Hepatocyte (in vitro differentiated cells): ENCODE results near the gene PRKAA2. TPM values are rescaled to one million over a fixed set of nuclear protein-coding genes. Genes with fewer than 3 reads are reported as not detected.

ENCODE experiments used
- DNase-seq: peaks from one replicate; pipeline ENCODE4 v3.0.0-alpha.2; 2016; ENCODE audit warnings: low spot score
- H2AFZ ChIP-seq: fragments of 200-600 bp; sonication (generic); 2 replicates; pipeline ENCODE4 v1.6.0; 2016; ENCODE audit warnings: antibody characterized with exemption, mild to moderate bottlenecking
- H3K27ac ChIP-seq: fragments of 200-600 bp; sonication (generic); 2 replicates; pipeline ENCODE4 v1.5.1; 2016; ENCODE audit warnings: mild to moderate bottlenecking
- H3K27me3 ChIP-seq: fragments of 200-600 bp; sonication (generic); 2 replicates; pipeline ENCODE4 v1.6.1; 2016
- H3K36me3 ChIP-seq: fragments of 200-600 bp; sonication (generic); replicated peaks from 2 replicates; pipeline ENCODE4 v1.5.1; 2016; ENCODE audit warnings: low read depth; ENCODE audit not compliant: insufficient read depth
- H3K4me1 ChIP-seq: fragments of 200-600 bp; sonication (generic); 2 replicates; pipeline ENCODE4 v1.5.1; 2016; ENCODE audit warnings: mild to moderate bottlenecking, moderate library complexity; ENCODE audit not compliant: insufficient read depth
- H3K4me2 ChIP-seq: fragments of 200-600 bp; sonication (generic); 2 replicates; pipeline ENCODE4 v1.6.0; 2016
- H3K4me3 ChIP-seq: fragments of 200-600 bp; sonication (generic); 2 replicates; pipeline ENCODE4 v1.5.1; 2016; ENCODE audit warnings: mild to moderate bottlenecking
- H3K79me2 ChIP-seq: fragments of 200-600 bp; sonication (generic); 2 replicates; pipeline ENCODE4 v1.6.0; 2017; ENCODE audit warnings: mild to moderate bottlenecking
- H3K9me2 ChIP-seq: fragments of 200-600 bp; sonication (generic); replicated peaks from 2 replicates; pipeline ENCODE4 v1.6.0; 2017; ENCODE audit warnings: mild to moderate bottlenecking; ENCODE audit not compliant: insufficient read depth
- H3K9me3 ChIP-seq: fragments of 200-600 bp; sonication (generic); 2 replicates; pipeline ENCODE4 v1.5.1; 2016; ENCODE audit warnings: low read depth, mild to moderate bottlenecking
- H4K20me1 ChIP-seq: fragments of 200-600 bp; sonication (generic); 2 replicates; pipeline ENCODE4 v1.6.0; 2016; ENCODE audit warnings: mild to moderate bottlenecking; ENCODE audit not compliant: insufficient read depth, poor library complexity, severe bottlenecking
- CTCF ChIP-seq: fragments of 200-600 bp; sonication (generic); IDR thresholded peaks from 2 replicates; pipeline ENCODE4 v1.5.1; 2016; ENCODE audit warnings: antibody characterized with exemption, mild to moderate bottlenecking; ENCODE audit not compliant: poor library complexity
- EZH2 ChIP-seq: fragments of 200-600 bp; sonication (generic); IDR thresholded peaks from 2 replicates; pipeline ENCODE4 v1.6.1; 2016; ENCODE audit warnings: antibody characterized with exemption, mild to moderate bottlenecking, borderline replicate concordance
- EZH2phosphoT487 ChIP-seq: fragments of 200-600 bp; sonication (generic); IDR thresholded peaks from one replicate; pipeline ENCODE4 v1.6.1; 2018; ENCODE audit warnings: antibody characterized with exemption, mild to moderate bottlenecking, low read depth, moderate library complexity; ENCODE audit not compliant: unreplicated experiment, severe bottlenecking
- WGBS: methylation state at CpG from one replicate; pipeline ENCODE4 v1.1.6; 2016; ENCODE audit warnings: low lambda C conversion rate; ENCODE audit errors: missing lambda C conversion rate; 5-methylcytosine and 5-hydroxymethylcytosine counted together
- polyA plus RNA-seq: library from polyadenylated mRNA; unstranded; fragments of >200 nt; fragmentation: Nextera tagmentation; extraction: Ambion mirVana; gene quantifications from 2 replicates; pipeline ENCODE4 v1.2.1, GENCODE V29; 2016
- total RNA-seq: library from RNA; depleted of rRNA; stranded (reverse); fragments of >200 nt; gene quantifications from 2 replicates; pipeline ENCODE4 v1.2.3, GENCODE V29; 2014

PRKAA2 gene
- total and polyA plus RNA-seq, 2 experiments from 2014 or later = 1.8 to 7.7 TPM

DNA sequence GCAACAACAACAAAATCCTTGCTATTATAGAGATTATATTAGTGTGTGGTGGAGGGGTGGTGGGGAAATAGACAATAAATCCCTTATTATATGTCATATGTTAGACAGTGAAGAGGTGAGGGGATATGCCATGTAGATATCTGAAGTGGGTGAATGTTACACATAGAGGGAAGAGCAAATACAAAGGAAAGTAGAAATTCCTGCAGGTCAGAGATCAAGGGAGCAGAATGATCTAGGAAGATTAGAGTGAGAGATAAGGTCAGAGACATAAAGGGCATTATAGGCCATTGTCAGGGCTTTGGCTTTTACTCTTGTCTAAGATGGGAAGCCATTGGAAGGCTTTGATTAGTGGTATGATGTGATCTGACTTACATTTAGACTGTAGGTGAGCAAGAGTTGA is 38.5 kb downstream of the PRKAA2 start:
- no peak for DNase-seq
- no peak overlapping the region for H3K27ac ChIP-seq
- H3K9me2 ChIP-seq = no peaks in the 10 kb centered on the region
- H3K79me2 ChIP-seq = no peaks in the 10 kb centered on the region
- no peaks in the 10 kb centered on the region for H3K27me3 ChIP-seq
- H3K4me1 ChIP-seq = no peaks in the 10 kb centered on the region
- no peak overlapping the region for H3K4me2 ChIP-seq
- no peaks in the 10 kb centered on the region for H3K9me3 ChIP-seq
- no peak for TF ChIP-seq EZH2
- TF ChIP-seq EZH2phosphoT487 = no peak
- no peak for TF ChIP-seq CTCF
- H2AFZ ChIP-seq = no peak overlapping the region
- no peaks in the 10 kb centered on the region for H3K36me3 ChIP-seq
- no peaks in the 10 kb centered on the region for H4K20me1 ChIP-seq
- H3K4me3 ChIP-seq = no peak overlapping the region

DNA sequence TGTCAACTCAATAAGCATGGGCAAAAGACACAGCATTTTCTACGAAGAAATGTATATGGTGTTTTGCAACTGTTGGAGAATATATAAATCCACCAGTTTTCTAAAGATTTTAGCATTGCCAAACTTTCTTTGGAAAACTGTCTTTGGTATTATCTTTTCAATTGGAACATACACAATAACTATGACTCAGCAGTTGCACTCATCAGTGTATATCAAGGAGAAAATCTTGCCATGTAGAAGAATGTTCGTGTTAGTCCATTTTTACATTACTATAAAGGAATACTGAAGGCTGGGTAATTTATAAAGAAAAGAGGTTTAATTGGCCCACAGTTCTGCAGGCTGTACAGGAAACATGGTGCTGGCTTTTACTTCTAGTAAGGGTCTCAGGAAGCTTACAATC is 41.1 kb downstream of the PRKAA2 start:
- H3K27me3 ChIP-seq = no peaks in the 10 kb centered on the region
- 96% methylated on average over 2 of the region's 2 CpGs for WGBS
- H2AFZ ChIP-seq = no peak overlapping the region
- no peaks in the 10 kb centered on the region for H3K36me3 ChIP-seq
- no peak overlapping the region for H3K4me3 ChIP-seq
- no peaks in the 10 kb centered on the region for H3K4me1 ChIP-seq
- H4K20me1 ChIP-seq = no peaks in the 10 kb centered on the region
- TF ChIP-seq CTCF (no peak), EZH2 (no peak), EZH2phosphoT487 (no peak)
- no peaks in the 10 kb centered on the region for H3K9me3 ChIP-seq
- no peak overlapping the region for H3K4me2 ChIP-seq
- no peaks in the 10 kb centered on the region for H3K9me2 ChIP-seq
- no peak overlapping the region for H3K27ac ChIP-seq
- DNase-seq = no peak
- H3K79me2 ChIP-seq = no peaks in the 10 kb centered on the region

DNA sequence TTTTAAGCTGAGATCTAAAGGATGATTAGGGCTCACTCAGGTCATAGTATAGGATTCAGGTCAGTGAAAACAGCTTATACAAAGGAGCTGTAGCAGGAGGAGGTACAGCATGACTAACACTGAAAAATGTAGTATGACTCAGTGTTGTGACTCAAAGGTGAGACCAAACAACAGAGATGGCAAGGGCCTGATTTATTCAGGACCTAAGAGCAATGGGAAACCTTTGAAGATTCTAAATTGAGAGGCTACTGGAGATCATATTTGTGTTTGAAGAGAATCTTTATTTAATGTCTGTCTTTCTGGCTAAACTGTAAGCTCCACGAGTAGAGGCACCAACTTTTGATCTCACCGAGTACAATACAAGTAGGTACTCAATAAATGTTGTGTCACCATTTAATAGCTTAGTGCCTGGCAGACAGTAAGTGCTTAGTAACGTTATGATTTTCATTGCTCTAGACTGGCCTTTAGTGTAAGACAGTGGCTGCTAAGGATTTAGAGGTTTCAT is 43.5 kb downstream of the PRKAA2 start:
- Histone ChIP-seq H3K27me3 (no peaks in the 10 kb centered on the region), H3K36me3 (no peaks in the 10 kb centered on the region), H4K20me1 (no peaks in the 10 kb centered on the region), H3K27ac (peak overlapping the region; percentile 1), H3K9me3 (no peaks in the 10 kb centered on the region), H3K79me2 (no peaks in the 10 kb centered on the region), H3K9me2 (no peaks in the 10 kb centered on the region), H3K4me1 (no peaks in the 10 kb centered on the region), H3K4me2 (no peak overlapping the region), H2AFZ (no peak overlapping the region), H3K4me3 (no peak overlapping the region)
- TF ChIP-seq CTCF (no peak), EZH2phosphoT487 (no peak), EZH2 (no peak)
- 25% methylated on average over 3 of the region's 3 CpGs for WGBS
- DNase-seq = peak; percentile 56

DNA sequence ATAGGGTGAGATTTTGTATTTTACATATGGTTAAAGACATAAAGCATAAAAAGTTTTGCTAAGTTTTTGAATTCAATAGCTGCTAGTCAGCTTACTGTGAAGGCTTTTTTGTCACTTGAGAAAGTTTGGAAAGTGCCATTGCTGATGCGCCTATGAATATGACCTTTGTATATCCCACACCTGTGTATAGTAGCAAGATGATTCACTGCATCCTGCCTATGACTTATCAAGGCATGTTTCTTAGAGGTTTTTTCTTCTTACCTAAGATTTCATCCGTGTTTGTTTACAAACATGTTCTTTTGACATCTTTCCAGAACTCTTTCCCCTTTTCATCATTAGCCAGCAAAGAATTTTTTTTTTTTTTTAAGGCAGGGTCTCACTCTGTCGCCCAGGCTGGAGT is 51.5 kb downstream of the PRKAA2 start:
- no peaks in the 10 kb centered on the region for H3K9me2 ChIP-seq
- no peaks in the 10 kb centered on the region for H3K4me1 ChIP-seq
- peaks cover 4% of the 10 kb centered on the region for H3K9me3 ChIP-seq
- WGBS = 89% methylated on average over 3 of the region's 3 CpGs
- no peak overlapping the region for H3K4me3 ChIP-seq
- H3K27me3 ChIP-seq = no peaks in the 10 kb centered on the region
- no peak overlapping the region for H3K4me2 ChIP-seq
- DNase-seq = no peak
- H3K79me2 ChIP-seq = no peaks in the 10 kb centered on the region
- TF ChIP-seq EZH2 (no peak), CTCF (no peak)
- H2AFZ ChIP-seq = no peak overlapping the region
- no peaks in the 10 kb centered on the region for H4K20me1 ChIP-seq
- H3K27ac ChIP-seq = no peak overlapping the region
- H3K36me3 ChIP-seq = no peaks in the 10 kb centered on the region
